PC-3 (cell line): ENCODE results near the gene CNKSR3. TPM values are rescaled to one million over a fixed set of nuclear protein-coding genes. Genes with fewer than 3 reads are reported as not detected.

Experiments
- ATAC-seq: fragments of 200-7000 bp; cut with Tn5 transposase; 2 replicates; pipeline ENCODE4 v1.9.1; 2020; ENCODE audit warnings: mild to moderate bottlenecking, moderate library complexity
- BruUV-seq: library from RNA; stranded (reverse); fragments of 400-500 nt; replicated peaks from 2 replicates; lab custom pipeline; 2021; lab: Mats Ljungman, UMichigan
- CTCF ChIA-PET: fragments of 300-600 bp; sonication (Branson Sonifier 250); formaldehyde crosslinking; loops from one replicate; lab custom pipeline; 2022; ENCODE audit warnings: antibody characterized with exemption; lab: Charles Lee
- POLR2A ChIA-PET: fragments of 300-600 bp; sonication (Branson Sonifier 250); formaldehyde crosslinking; loops from one replicate; lab custom pipeline; 2022; ENCODE audit warnings: antibody characterized with exemption; ENCODE audit not compliant: unreplicated experiment; lab: Charles Lee
- DNase-seq: peaks from one replicate; pipeline ENCODE4 v3.0.0-alpha.2; 2015
- H2AFZ ChIP-seq: fragments of 300-600 bp; sonication (generic); 2 replicates; pipeline ENCODE4 v1.6.0; 2016; ENCODE audit warnings: antibody characterized with exemption, low read length
- H3F3A ChIP-seq: fragments of 300-600 bp; sonication (generic); one replicate; pipeline ENCODE4 v1.6.0; 2017; ENCODE audit warnings: antibody characterized with exemption, low read length, control low read depth, mild to moderate bottlenecking; ENCODE audit not compliant: unreplicated experiment
- H3K27ac ChIP-seq: fragments of 300-600 bp; sonication (generic); 2 replicates; pipeline ENCODE4 v1.5.1; 2016; ENCODE audit warnings: mild to moderate bottlenecking, low read length
- H3K27me3 ChIP-seq: fragments of 300-600 bp; sonication (generic); 2 replicates; pipeline ENCODE4 v1.6.1; 2016; ENCODE audit warnings: low read length, mixed read lengths
- H3K36me3 ChIP-seq: fragments of 300-600 bp; sonication (generic); 2 replicates; pipeline ENCODE4 v1.6.1; 2016; ENCODE audit warnings: low read depth, mixed run types, low read length, mixed read lengths
- H3K4me1 ChIP-seq: fragments of 300-600 bp; sonication (generic); 2 replicates; pipeline ENCODE4 v1.5.1; 2016; ENCODE audit warnings: low read length; ENCODE audit not compliant: insufficient read depth
- H3K4me2 ChIP-seq: fragments of 300-600 bp; sonication (generic); 2 replicates; pipeline ENCODE4 v1.6.0; 2016; ENCODE audit warnings: low read length
- H3K4me3 ChIP-seq: fragments of 300-600 bp; sonication (generic); 2 replicates; pipeline ENCODE4 v1.5.1; 2016; ENCODE audit warnings: mild to moderate bottlenecking, low read length, mixed read lengths
- H3K79me2 ChIP-seq: fragments of 300-600 bp; sonication (generic); 2 replicates; pipeline ENCODE4 v1.6.1; 2017; ENCODE audit warnings: low read length, mixed read lengths
- H3K9ac ChIP-seq: fragments of 300-600 bp; sonication (generic); 2 replicates; pipeline ENCODE4 v1.6.0; 2016; ENCODE audit warnings: mild to moderate bottlenecking, low read length
- H3K9me2 ChIP-seq: fragments of 300-600 bp; sonication (generic); replicated peaks from 2 replicates; pipeline ENCODE4 v1.6.1; 2016; ENCODE audit warnings: mixed run types, low read length, mixed read lengths
- H3K9me3 ChIP-seq: fragments of 300-600 bp; sonication (generic); 2 replicates; pipeline ENCODE4 v1.6.1; 2016; ENCODE audit warnings: low read length, mixed read lengths
- H4K20me1 ChIP-seq: fragments of 300-600 bp; sonication (generic); 2 replicates; pipeline ENCODE4 v1.6.1; 2016; ENCODE audit warnings: low read length, mixed read lengths
- CTCF ChIP-seq: fragments of 300-600 bp; sonication (generic); conservative IDR thresholded peaks from 2 replicates; pipeline ENCODE4 v1.5.1; 2017; ENCODE audit warnings: antibody characterized with exemption, low read depth, mild to moderate bottlenecking, low read length
- EZH2 ChIP-seq: fragments of 300-600 bp; sonication (generic); IDR thresholded peaks from one replicate; pipeline ENCODE4 v1.6.1; 2017; ENCODE audit warnings: antibody characterized with exemption, mild to moderate bottlenecking, low read length; ENCODE audit not compliant: unreplicated experiment
- EZH2phosphoT487 ChIP-seq: fragments of 300-600 bp; sonication (generic); IDR thresholded peaks from 2 replicates; pipeline ENCODE4 v1.6.1; 2018; ENCODE audit warnings: mild to moderate bottlenecking, antibody characterized with exemption, low read length, borderline replicate concordance
- intact Hi-C: fragments of 100-400 bp; cut with micrococcal nuclease; formaldehyde crosslinking; loops from 2 replicates; pipeline ENCODE4 v1.9.0; 2023
- total RNA-seq: library from RNA; depleted of rRNA; stranded (reverse); fragments of >200 nt; gene quantifications from 2 replicates; pipeline ENCODE4 v1.2.3, GENCODE V29; 2014

Gene CNKSR3
- total RNA-seq, 1 experiment from 2014 or later, result 3.2 TPM

GRCh38 chr6:154354265-154354777 is 156.2 kb downstream of the CNKSR3 start:
- Histone ChIP-seq H3K9me3 (no peaks in the 10 kb centered on the region), H3F3A (no peaks in the 10 kb centered on the region), H3K79me2 (no peaks in the 10 kb centered on the region), H3K9ac (no peak overlapping the region), H3K9me2 (no peaks in the 10 kb centered on the region), H3K4me1 (no peaks in the 10 kb centered on the region), H4K20me1 (no peaks in the 10 kb centered on the region), H2AFZ (no peak overlapping the region), H3K4me3 (no peak overlapping the region), H3K36me3 (no peaks in the 10 kb centered on the region), H3K4me2 (no peak overlapping the region), H3K27ac (no peak overlapping the region), H3K27me3 (no peaks in the 10 kb centered on the region)
- intact Hi-C loops, result no loop called here
- no TSS peak for BruUV-seq
- ChIA-PET CTCF (no interaction called here), POLR2A (no interaction called here)
- TF ChIP-seq EZH2phosphoT487 (no peak), EZH2 (no peak), CTCF (no peak)
- ATAC-seq, result no peak
- DNase-seq, result no peak

- Histone ChIP-seq H3K27ac (no peak overlapping the region), H3K9ac (no peak overlapping the region), H3K79me2 (no peaks in the 10 kb centered on the region), H2AFZ (no peak overlapping the region), H3K36me3 (no peaks in the 10 kb centered on the region), H3K9me3 (no peaks in the 10 kb centered on the region), H4K20me1 (no peaks in the 10 kb centered on the region), H3K4me1 (no peaks in the 10 kb centered on the region), H3K9me2 (no peaks in the 10 kb centered on the region), H3K4me3 (no peak overlapping the region), H3F3A (no peaks in the 10 kb centered on the region), H3K27me3 (no peaks in the 10 kb centered on the region), H3K4me2 (no peak overlapping the region)
- POLR2A ChIA-PET, result no interaction called here
- intact Hi-C loops, result no loop called here
- DNase-seq, result no peak
- no peak for ATAC-seq
- no TSS peak for BruUV-seq
- CTCF ChIA-PET, result no interaction called here
- TF ChIP-seq EZH2, result no peak
- TF ChIP-seq CTCF, result no peak
- no peak for TF ChIP-seq EZH2phosphoT487
These were observed 156.9 kb downstream of the CNKSR3 start for GRCh38 chr6:154353626-154354025.

- no peaks in the 10 kb centered on the region for H4K20me1 ChIP-seq
- H3F3A ChIP-seq, result no peaks in the 10 kb centered on the region
- ChIA-PET CTCF (no interaction called here), POLR2A (no interaction called here)
- intact Hi-C loops, result no loop called here
- H2AFZ ChIP-seq, result no peak overlapping the region
- no peaks in the 10 kb centered on the region for H3K36me3 ChIP-seq
- ATAC-seq, result no peak
- H3K4me2 ChIP-seq, result no peak overlapping the region
- no peak overlapping the region for H3K27ac ChIP-seq
- H3K4me1 ChIP-seq, result no peaks in the 10 kb centered on the region
- no peak for DNase-seq
- H3K9ac ChIP-seq, result no peak overlapping the region
- H3K9me2 ChIP-seq, result no peaks in the 10 kb centered on the region
- no peaks in the 10 kb centered on the region for H3K27me3 ChIP-seq
- H3K9me3 ChIP-seq, result no peaks in the 10 kb centered on the region
- no peak for TF ChIP-seq CTCF
- TF ChIP-seq EZH2phosphoT487, result no peak
- no peak for TF ChIP-seq EZH2
- no TSS peak for BruUV-seq
- H3K79me2 ChIP-seq, result no peaks in the 10 kb centered on the region
- no peak overlapping the region for H3K4me3 ChIP-seq
These were observed 157.4 kb downstream of the CNKSR3 start for GRCh38 chr6:154352898-154353585.
